ENCODE results near the gene LRRC74A.

LRRC74A gene

GRCh38 chr14:76834241-76834661 lies 8.0 kb downstream of the LRRC74A start:
- no peaks in the 10 kb centered on the region for H3K9me3 ChIP-seq (ENCODE audit: control insufficient read depth, low read length)
- H3K36me3 ChIP-seq (ENCODE audit: control insufficient read depth, insufficient read depth, low read length): no peaks in the 10 kb centered on the region
- H3K4me3 ChIP-seq (ENCODE audit: low read length): no peak overlapping the region
- no peaks in the 10 kb centered on the region for H3K27me3 ChIP-seq (ENCODE audit: control insufficient read depth, insufficient read depth, low read length)
- H3K9ac ChIP-seq (ENCODE audit: low read length): no peak overlapping the region
- peaks cover 41% of the 10 kb centered on the region for H3K4me1 ChIP-seq (ENCODE audit: control insufficient read depth, insufficient read depth, low read length)

DNA sequence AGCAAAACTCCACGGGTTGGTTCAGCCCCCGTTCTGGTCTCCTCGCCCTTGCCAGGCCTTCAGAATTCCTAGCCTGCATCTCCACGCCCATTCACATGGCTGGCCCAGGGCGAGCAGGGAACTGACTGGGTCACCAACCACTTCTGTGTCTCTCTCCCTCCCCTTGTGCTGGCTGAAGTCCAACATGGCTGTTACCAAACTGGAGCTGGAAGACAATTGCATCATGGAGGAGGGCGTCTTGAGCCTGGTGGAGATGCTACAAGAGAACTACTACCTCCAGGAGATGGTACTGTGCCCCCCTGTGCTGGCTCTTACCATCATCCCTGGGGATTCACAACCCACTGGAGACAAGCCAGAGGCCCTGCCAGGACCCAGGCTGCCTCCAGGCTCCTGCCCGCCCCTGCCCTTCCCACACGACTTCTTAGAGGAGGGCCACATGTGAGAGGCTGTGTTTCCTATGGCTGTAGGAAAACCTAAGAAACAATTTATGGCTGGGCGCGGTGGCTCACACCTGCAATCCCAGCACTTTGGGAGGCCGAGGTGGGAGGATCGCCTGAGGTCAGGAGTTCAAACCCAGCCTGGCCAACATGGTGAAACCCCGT lies 9.9 kb downstream of the LRRC74A start:
- Histone ChIP-seq H3K9ac (ENCODE audit: low read length) (no peak overlapping the region), H3K4me1 (ENCODE audit: control insufficient read depth, insufficient read depth, low read length) (peaks cover 23% of the 10 kb centered on the region), H3K9me3 (ENCODE audit: control insufficient read depth, low read length) (no peaks in the 10 kb centered on the region), H3K36me3 (ENCODE audit: control insufficient read depth, insufficient read depth, low read length) (no peaks in the 10 kb centered on the region), H3K4me3 (ENCODE audit: low read length) (no peak overlapping the region), H3K27me3 (ENCODE audit: control insufficient read depth, insufficient read depth, low read length) (no peaks in the 10 kb centered on the region)

DNA sequence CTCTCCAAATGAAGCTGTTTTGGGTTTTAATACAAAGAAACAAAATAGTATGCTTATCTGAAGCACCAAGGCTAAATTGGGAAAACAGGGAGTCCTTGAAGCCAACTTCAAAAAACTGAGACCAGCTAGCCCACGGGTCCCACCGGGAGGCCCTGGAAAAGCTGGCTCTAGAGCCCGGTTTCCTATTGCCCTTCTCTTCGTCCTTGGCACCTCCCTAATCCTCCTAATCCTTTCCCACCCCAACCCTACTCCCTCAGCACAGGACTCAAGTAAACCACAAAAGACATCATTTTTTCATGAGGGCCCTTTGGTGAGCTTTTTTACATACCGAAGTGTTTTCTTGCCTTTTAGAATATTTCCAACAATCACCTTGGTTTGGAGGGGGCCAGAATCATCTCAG lies 11.3 kb downstream of the LRRC74A start:
- H3K4me3 ChIP-seq (ENCODE audit: low read length): no peak overlapping the region
- peaks cover 22% of the 10 kb centered on the region for H3K4me1 ChIP-seq (ENCODE audit: control insufficient read depth, insufficient read depth, low read length)
- H3K9me3 ChIP-seq (ENCODE audit: control insufficient read depth, low read length): no peaks in the 10 kb centered on the region
- no peak overlapping the region for H3K9ac ChIP-seq (ENCODE audit: low read length)
- no peaks in the 10 kb centered on the region for H3K36me3 ChIP-seq (ENCODE audit: control insufficient read depth, insufficient read depth, low read length)
- H3K27me3 ChIP-seq (ENCODE audit: control insufficient read depth, insufficient read depth, low read length): no peaks in the 10 kb centered on the region

DNA sequence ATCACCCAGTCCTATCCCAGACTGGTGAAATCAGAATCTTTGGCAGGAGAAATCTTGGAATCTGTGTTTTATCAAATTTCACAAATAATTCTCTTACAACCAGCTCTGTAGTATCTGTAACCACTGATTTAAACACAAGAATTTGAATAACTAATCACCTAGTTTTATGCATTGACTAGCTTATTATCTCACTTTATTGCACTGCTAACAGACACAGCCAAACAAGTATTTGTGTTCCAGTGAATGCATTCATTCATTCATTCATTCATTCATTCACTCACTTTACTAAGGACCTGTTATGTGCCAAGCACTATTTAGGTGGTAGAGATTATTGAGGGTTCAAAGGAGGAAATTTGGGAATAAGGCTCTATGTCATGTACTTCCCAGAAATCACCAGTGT lies 16.2 kb downstream of the LRRC74A start:
- Histone ChIP-seq H3K4me3 (ENCODE audit: low read length) (no peak overlapping the region), H3K9me3 (ENCODE audit: control insufficient read depth, low read length) (no peaks in the 10 kb centered on the region), H3K27me3 (ENCODE audit: control insufficient read depth, insufficient read depth, low read length) (no peaks in the 10 kb centered on the region), H3K9ac (ENCODE audit: low read length) (no peak overlapping the region), H3K36me3 (ENCODE audit: control insufficient read depth, insufficient read depth, low read length) (no peaks in the 10 kb centered on the region), H3K4me1 (ENCODE audit: control insufficient read depth, insufficient read depth, low read length) (peaks cover 5% of the 10 kb centered on the region)

- no peaks in the 10 kb centered on the region for H3K27me3 ChIP-seq (ENCODE audit: control insufficient read depth, insufficient read depth, low read length)
- no peak overlapping the region for H3K4me3 ChIP-seq (ENCODE audit: low read length)
- H3K4me1 ChIP-seq (ENCODE audit: control insufficient read depth, insufficient read depth, low read length): peaks cover 8% of the 10 kb centered on the region
- no peaks in the 10 kb centered on the region for H3K36me3 ChIP-seq (ENCODE audit: control insufficient read depth, insufficient read depth, low read length)
- no peaks in the 10 kb centered on the region for H3K9me3 ChIP-seq (ENCODE audit: control insufficient read depth, low read length)
- no peak overlapping the region for H3K9ac ChIP-seq (ENCODE audit: low read length)
These were observed 18.0 kb downstream of the LRRC74A start for GRCh38 chr14:76844223-76844622.

DNA sequence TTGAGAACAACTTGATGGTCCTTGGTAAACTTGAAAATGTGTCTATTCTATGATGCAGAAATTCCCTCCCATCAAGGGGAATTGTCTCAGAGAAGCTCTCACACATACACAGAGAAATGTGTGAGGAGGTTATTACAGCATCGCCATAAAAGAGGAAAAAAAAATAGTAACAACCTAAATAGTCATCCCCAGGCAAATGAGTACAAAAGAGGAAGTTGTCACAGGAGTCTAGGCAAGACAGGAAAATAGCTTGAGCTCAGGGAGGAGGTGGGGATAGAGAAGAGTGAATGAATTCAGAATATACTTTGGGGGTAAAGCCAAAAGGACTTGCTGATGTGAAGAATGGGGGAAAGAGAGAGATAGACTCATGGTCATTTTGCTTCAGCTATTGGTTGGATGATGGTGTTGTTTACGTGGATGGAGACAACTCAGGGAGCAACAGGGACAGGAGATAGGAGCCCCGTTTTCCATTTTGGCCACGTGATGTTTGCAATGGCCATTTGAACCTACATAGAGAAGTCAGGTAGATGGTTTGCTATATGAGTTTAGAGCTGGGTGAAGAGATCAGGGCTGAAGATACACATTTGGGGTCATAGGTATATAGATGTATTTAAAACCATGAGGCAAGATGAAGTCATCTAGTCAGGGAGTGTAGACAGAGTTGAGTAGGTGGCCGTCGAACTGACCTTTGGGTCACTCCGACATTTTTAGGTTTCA lies 20.3 kb downstream of the LRRC74A start:
- Histone ChIP-seq H3K36me3 (ENCODE audit: control insufficient read depth, insufficient read depth, low read length) (no peaks in the 10 kb centered on the region), H3K27me3 (ENCODE audit: control insufficient read depth, insufficient read depth, low read length) (no peaks in the 10 kb centered on the region), H3K4me1 (ENCODE audit: control insufficient read depth, insufficient read depth, low read length) (peaks cover 8% of the 10 kb centered on the region), H3K4me3 (ENCODE audit: low read length) (no peak overlapping the region), H3K9me3 (ENCODE audit: control insufficient read depth, low read length) (no peaks in the 10 kb centered on the region), H3K9ac (ENCODE audit: low read length) (no peak overlapping the region)

DNA sequence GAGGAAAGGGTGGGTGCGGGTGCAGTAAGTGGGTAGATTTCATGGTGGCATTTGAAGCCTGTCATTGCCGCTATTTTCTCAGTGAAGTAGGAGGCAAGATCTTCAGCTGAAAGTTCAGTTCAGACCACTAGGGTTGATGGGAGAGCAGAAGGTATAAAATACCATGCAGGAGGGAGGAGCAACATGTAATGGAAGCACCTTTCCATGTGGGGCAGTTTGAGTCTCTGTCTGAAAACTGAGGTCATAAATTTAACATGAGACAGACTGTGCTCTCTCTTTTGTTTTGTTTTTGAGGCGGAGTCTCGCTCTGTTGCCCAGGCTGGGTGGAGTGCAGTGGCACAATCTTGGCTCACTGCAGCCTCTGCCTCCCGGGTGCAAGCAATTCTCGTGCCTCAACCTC lies 22.7 kb downstream of the LRRC74A start:
- Histone ChIP-seq H3K4me1 (ENCODE audit: control insufficient read depth, insufficient read depth, low read length) (peaks cover 8% of the 10 kb centered on the region), H3K9ac (ENCODE audit: low read length) (no peak overlapping the region), H3K36me3 (ENCODE audit: control insufficient read depth, insufficient read depth, low read length) (no peaks in the 10 kb centered on the region), H3K9me3 (ENCODE audit: control insufficient read depth, low read length) (no peaks in the 10 kb centered on the region), H3K4me3 (ENCODE audit: low read length) (no peak overlapping the region), H3K27me3 (ENCODE audit: control insufficient read depth, insufficient read depth, low read length) (no peaks in the 10 kb centered on the region)

GRCh38 chr14:76855066-76855465 lies 28.9 kb downstream of the LRRC74A start:
- no peaks in the 10 kb centered on the region for H3K9me3 ChIP-seq (ENCODE audit: control insufficient read depth, low read length)
- H3K4me1 ChIP-seq (ENCODE audit: control insufficient read depth, insufficient read depth, low read length): no peaks in the 10 kb centered on the region
- H3K4me3 ChIP-seq (ENCODE audit: low read length): no peak overlapping the region
- H3K27me3 ChIP-seq (ENCODE audit: control insufficient read depth, insufficient read depth, low read length): peaks cover 3% of the 10 kb centered on the region
- no peak overlapping the region for H3K9ac ChIP-seq (ENCODE audit: low read length)
- no peaks in the 10 kb centered on the region for H3K36me3 ChIP-seq (ENCODE audit: control insufficient read depth, insufficient read depth, low read length)

DNA sequence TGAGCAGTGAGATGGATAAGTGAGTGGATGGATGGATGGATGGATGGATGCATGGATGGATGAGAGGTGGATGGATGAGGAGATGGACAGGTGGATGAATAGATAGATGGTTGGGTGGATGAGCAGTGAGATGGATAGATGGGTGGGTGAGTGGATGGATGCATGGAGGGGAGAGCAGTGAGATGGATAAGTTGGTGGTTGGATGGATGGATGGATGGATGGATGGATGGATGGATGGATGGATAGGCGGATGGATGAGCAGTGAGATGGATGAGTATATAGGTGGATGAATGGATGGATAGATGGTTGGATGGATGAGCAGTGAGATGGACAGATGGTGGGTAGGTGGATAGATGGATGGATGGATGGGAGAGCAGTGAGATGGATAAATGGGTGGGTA lies 30.6 kb downstream of the LRRC74A start:
- Histone ChIP-seq H3K4me1 (ENCODE audit: control insufficient read depth, insufficient read depth, low read length) (no peaks in the 10 kb centered on the region), H3K4me3 (ENCODE audit: low read length) (no peak overlapping the region), H3K36me3 (ENCODE audit: control insufficient read depth, insufficient read depth, low read length) (no peaks in the 10 kb centered on the region), H3K9ac (ENCODE audit: low read length) (no peak overlapping the region), H3K27me3 (ENCODE audit: control insufficient read depth, insufficient read depth, low read length) (peaks cover 3% of the 10 kb centered on the region), H3K9me3 (ENCODE audit: control insufficient read depth, low read length) (no peaks in the 10 kb centered on the region)

GRCh38 chr14:76861574-76862255 lies 35.5 kb downstream of the LRRC74A start:
- no peaks in the 10 kb centered on the region for H3K4me1 ChIP-seq (ENCODE audit: control insufficient read depth, insufficient read depth, low read length)
- no peaks in the 10 kb centered on the region for H3K36me3 ChIP-seq (ENCODE audit: control insufficient read depth, insufficient read depth, low read length)
- H3K9me3 ChIP-seq (ENCODE audit: control insufficient read depth, low read length): no peaks in the 10 kb centered on the region
- H3K9ac ChIP-seq (ENCODE audit: low read length): no peak overlapping the region
- H3K27me3 ChIP-seq (ENCODE audit: control insufficient read depth, insufficient read depth, low read length): no peaks in the 10 kb centered on the region
- H3K4me3 ChIP-seq (ENCODE audit: low read length): no peak overlapping the region

GRCh38 chr14:76862546-76863282 lies 36.5 kb downstream of the LRRC74A start:
- Histone ChIP-seq H3K4me3 (ENCODE audit: low read length) (no peak overlapping the region), H3K27me3 (ENCODE audit: control insufficient read depth, insufficient read depth, low read length) (no peaks in the 10 kb centered on the region), H3K4me1 (ENCODE audit: control insufficient read depth, insufficient read depth, low read length) (no peaks in the 10 kb centered on the region), H3K36me3 (ENCODE audit: control insufficient read depth, insufficient read depth, low read length) (no peaks in the 10 kb centered on the region), H3K9me3 (ENCODE audit: control insufficient read depth, low read length) (no peaks in the 10 kb centered on the region), H3K9ac (ENCODE audit: low read length) (no peak overlapping the region)

All from mucosa of stomach (tissue), 1 donor.